IPS-11a (cell line): Measurements from ENCODE around the gene AQP5.

Experiments used
- H3K4me3 ChIP-seq: one replicate; pipeline ENCODE4 v1.5.1; 2013; ENCODE audit warnings: low read depth, low read length, control low read depth

Gene AQP5

DNA sequence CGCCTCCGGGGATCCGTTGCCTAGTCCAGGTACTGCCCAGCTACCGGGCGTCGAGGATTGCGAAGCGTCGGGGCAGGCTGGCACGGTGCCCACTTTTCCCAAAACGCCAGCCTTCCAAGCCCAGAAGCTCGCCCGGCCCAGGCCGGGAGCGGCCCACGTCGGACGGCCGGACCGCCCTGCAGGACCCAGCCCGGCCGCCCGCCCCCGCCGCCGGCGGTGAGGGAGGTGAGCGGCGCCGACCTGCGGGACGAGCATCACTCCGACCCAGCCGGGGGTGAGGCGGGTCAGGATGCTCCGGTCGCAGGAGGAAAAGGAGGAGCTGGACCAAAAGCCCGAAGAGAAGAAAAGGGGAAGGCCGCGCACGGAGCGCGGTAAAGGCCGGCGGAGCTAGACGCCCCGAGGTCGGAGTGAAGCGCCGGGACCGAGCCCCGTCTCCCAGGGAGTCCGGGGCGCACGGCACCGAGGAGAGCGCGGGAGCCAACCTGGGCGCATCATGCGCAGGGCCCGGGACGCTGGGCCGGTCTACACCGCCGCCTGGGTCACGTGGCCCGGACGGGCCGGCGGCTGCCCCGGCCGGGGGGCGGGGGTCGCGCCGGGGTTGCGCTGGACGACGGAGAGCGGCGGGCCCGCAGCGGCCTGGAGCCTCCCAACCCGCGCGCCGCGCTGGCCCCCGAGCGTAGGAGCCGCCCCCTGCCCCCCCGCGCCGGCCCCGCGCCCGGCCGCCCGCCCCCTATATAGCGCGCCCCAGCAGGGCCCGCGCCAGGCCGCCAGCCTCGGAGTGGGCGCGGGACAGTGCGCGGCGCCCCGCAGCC is at the start of gene AQP5:
TSS of gene AQP5 (plus strand) at position 762 of the 812 bp plus-strand sequence. CDS start 146 bp downstream, outside the sequence.
- H3K4me3 ChIP-seq, result peak within 1 kb of the TSS; percentile 20

DNA sequence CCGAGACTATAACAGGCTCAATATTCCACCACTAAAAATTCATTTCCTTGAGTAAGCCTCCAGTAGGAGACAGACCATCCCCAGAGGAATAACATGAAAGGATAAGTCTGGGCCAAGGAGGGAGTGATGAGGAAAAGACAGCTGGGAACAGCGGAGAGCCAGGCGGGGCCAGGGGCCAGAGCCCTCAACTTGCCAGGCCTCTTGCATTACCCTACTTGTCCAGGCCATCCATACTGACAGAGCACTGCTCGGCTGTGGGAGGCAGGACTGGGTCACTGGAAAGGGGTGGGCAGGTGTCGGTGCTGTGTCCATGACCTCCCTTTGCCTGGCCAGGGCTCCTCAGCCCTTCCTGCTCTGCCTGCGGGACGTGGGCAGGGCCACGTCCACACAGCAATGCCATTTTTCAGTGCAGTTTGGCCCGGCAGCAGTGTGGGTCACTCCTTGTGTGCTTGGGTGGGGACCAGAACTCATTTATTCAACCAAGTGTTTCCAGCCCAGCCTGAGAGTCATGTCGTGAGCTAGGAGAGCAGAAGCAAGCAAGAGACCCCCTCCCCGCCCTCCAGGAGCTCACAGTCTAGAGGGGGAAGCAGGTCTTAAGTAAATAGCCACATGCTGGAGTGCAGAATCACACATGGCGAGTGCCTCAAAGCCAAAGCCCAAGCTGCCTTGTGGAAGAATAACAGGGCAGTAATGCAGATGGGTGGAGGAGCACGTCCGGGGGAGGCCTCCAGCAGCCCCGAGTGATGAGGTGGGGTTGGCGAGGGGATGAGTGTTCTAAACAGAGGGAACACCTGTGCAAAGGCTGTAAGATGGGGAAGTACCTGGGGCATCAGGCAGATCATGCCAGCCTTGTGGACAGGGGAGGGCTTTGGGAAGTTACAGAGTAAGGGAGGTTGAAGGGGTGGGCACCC is 49.1 kb upstream of the AQP5 start:
- no peak overlapping the region for H3K4me3 ChIP-seq

DNA sequence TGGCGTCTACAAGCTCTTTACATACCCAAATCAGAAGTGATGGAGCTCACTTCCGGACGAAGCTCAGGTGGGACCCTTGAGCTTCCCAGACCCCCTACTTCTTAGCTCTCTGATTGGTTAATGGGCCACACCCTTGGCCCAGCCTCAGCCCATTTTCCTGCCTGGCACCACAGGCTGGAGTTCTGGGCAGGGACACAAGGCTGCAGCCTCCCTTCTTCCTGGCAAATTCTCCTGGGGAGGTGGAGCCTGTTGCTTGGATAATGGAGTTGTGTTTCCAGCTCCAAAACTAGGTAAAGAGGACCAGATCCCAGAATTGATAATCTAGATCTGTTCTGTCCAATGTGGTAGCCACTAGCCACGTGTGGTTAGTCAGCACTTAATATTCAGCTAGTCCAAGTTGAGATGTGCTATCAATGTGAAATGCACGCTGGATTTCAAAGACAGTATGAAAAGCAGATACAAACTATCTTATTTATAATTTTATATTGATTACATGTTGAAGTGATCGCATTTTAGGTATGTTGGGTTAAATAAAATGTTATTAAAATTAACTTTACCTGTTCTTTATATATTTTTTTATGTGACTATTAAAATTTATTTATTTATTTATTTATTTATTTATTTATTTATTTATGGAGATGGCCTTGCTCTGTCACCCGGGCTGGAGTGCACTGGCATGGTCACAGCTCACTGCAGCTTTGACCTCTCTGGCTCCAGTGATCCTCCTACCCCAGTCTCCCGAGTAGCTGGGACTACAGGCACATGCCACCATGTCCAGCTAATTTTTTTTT is 45.3 kb upstream of the AQP5 start:
- no peak overlapping the region for H3K4me3 ChIP-seq

DNA sequence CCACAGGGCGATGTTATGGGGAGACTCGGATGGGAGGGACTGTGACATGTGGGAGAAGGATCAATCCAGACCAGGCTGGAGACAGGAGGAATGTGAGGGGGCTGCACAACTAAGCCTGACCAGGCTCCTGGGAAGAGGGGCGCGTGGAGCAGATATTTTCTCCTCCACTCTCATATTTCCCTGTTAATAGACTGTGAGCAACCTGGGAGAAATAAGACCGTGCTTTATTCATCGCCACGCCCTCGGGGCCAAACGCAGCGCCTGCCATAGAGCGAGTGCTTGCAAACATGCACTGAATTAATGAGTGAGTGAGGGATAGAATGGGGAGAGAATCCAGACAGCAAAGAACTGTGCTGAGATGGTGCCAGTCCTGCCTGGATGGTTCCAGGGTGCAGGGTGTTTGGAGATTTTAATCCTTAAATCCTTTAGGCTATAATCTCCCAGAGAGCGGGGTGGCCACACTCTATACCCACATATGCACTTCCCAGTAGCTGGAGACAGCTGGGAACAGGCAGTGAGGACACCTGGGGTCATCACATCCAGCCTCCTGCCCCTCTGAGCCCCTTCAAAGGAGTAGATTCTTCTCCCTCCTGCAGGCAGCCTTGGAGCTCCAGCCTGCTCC is 44.4 kb upstream of the AQP5 start:
- no peak overlapping the region for H3K4me3 ChIP-seq

DNA sequence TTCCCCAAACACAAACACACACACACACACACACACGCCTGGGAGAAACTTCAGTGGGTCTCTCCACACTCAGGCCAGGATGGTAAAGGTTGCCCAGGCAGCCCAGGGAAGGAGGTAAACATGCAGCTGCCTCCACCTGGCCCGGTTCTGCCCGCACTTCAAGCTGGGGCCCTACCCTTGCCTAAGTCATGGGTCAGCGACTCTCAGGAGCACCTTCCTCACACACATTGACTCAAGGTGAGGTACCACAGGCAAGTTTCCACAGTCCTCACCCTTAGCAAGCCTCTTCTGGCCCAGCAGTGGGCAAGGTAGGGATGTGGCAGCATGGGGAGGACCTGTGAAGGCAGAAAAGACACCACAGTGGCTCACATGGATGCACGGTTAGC is 43.9 kb upstream of the AQP5 start:
- no peak overlapping the region for H3K4me3 ChIP-seq

DNA sequence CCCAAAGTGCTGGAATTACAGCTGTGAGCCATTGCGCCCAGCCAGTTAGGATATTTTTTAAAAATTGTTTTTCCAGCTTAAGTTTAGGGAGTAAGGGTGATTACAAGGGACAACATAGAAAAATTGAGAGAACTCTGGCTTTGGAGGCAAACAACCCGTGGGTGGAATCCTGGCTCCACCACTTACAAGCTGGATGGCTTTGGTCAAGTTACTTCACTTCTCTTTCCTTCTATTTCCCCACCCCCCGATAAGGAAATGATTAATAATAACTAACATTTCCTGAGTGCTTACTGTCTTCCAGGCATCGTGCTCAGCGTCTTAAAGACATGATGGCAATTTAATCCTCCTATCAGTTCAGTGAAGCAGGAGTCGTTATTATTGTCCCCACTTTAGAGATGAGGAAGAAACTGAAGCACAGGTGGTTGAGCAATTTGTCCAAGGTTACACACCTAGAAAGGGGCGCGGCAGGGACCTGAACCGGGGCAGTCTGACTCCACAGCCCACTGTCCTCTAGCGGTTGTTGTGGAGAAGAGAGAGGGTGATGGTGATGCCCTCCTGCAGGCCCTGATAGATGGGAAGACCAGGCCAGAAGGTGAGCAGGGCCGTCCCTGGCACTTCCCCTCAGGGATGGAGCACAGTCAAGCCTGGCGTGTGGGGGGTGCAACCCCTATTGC is 41.3 kb upstream of the AQP5 start:
- H3K4me3 ChIP-seq, result no peak overlapping the region

DNA sequence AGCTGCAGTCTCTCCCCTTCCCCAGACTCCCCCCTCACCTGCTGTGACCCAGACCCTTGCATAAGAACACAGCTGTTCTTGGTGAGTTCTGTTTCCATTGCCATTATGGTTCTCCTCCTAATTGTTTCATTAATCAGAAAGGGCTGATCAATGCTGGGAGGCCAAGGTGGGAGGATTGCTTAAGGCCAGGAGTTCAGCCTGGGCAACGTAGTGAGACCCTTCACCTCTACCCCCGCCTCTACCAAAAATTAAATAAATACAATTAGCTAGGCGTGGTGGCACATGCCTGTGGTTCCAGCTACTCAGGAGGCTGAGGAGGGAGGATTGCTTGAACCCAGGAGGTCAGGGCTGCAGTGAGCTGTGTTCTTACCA is 40.8 kb upstream of the AQP5 start:
- H3K4me3 ChIP-seq, result no peak overlapping the region

DNA sequence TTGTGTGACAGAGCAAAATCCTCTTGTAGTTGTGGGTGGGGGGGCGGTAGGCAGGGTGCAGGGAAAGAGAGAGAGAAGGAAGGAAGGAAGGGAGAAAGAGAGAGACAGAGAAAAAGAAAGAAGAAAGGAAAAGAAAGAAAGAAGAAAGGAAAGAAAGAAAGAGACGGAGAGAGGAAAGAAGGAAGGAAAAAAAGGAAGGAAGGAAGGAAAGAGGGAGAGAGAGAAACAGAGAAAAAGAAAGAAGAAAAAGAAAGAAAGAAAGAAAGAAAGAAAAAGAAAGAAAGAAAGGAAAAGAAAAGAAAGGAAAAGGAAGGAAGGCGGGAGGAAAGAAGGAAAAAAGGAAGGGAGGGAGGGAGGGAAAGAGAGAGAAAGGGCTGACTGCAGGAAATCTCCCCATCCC is 40.4 kb upstream of the AQP5 start:
- no peak overlapping the region for H3K4me3 ChIP-seq

DNA sequence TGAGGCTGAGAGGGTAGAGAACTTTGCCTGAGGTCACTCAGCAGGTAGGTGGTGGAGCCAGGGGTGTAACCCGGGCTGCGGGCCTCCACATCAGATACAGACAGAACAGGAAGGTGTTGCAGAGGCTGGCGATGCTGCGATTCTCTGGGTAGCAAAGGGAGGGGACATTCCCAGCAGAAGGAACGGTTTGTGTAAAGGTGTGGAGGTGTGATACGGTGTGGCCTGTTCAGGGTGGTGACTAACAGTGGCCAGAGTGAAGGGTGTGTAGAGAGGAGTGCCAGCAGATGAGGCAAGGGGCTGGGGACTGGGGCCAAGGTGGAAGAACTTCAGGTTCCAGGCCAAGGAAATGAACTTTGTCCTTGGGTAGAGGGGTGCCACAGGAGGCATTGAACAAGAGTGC is 39.7 kb upstream of the AQP5 start:
- no peak overlapping the region for H3K4me3 ChIP-seq

DNA sequence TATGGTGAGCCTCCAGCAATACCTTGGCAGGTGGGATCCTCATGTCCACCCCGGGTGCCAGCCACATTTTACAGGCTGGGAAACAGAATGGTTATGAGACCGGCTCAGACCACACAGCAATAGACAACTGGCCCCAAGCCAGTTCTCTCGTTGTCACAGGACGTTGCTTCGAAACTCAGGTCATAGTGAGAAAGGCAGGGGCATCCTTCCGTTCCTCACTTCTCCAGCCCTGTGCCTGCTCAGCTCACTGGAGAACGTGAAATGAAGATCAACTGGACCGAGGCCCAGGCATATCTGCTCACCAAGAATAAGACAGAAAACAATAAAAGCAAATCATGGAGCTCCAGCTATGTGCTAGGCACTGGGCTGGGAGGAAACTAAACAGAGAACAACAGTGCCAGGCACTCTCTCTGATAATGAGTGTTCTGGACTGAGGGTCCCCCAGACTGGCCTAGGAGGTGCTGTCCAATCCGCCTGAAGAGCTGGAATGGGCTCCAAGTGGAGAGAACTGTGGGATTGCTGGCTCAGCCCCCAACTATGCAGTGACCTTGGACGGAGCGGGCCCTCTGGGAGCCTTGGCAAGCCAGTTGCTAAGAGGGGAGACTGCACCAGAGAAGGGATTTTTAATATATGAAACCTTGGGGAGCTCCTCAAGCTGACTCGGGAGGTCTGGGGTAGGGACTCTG is 39.2 kb upstream of the AQP5 start:
- H3K4me3 ChIP-seq, result no peak overlapping the region

DNA sequence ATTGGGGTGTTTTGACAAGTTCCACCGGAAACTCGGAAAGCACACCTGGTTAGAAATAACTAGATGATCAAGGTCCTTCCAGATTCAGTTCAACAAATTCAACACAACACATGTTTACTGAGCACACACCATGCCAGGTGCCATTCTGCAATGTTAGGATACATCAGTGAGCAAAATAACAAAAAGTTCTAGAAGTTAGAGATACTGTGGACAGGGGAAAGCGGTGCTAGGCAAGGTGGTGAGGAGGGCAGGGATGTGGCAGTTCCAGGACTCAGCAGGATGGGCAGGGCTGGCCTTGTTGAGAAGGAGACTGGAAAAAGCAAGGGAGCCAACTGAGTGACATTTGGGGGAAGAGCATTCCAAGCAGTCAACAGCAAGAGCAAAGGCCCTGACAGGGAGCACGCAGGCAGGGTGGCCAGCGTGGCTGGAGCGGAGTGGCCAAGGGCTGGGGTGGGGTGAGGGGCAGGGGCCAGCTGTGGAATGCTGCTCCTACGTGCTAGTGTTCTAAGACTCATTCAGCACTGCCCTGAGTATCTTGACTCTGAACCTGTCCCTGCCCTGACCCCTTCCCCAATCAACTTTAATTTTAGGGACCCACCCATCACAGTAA is 38.5 kb upstream of the AQP5 start:
- H3K4me3 ChIP-seq, result no peak overlapping the region

DNA sequence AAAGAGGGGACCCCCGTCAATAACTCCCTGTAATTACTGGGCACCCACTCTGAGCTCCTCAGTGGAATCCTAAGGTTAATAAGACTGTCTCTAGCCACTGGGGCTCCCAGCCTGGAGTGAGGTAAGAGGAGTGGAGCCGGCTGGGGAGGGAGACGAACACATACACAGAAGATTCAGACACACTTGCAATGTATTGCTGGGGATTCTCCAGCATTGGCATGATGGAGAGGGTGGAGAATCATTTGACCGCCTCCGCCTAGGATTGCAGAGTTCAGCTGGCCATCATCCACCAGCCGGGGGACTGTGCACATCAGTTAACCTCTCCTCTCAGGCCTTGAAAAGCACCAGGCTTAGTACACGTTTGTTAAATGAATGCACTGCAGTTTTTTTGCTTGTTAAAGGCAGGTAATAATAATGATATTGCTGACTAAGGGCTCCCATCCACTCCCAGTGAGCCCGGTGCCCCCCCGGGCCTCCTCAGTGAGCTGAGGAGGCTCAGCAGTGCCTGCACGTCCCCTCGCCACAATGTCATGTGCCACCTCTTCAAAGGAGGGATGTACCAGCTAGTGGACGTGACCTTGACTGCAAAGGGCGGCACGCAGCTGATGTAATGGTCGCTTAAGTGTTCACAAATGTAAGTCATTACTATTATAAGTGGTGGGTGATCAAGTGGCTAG is 37.7 kb upstream of the AQP5 start:
- H3K4me3 ChIP-seq, result no peak overlapping the region

DNA sequence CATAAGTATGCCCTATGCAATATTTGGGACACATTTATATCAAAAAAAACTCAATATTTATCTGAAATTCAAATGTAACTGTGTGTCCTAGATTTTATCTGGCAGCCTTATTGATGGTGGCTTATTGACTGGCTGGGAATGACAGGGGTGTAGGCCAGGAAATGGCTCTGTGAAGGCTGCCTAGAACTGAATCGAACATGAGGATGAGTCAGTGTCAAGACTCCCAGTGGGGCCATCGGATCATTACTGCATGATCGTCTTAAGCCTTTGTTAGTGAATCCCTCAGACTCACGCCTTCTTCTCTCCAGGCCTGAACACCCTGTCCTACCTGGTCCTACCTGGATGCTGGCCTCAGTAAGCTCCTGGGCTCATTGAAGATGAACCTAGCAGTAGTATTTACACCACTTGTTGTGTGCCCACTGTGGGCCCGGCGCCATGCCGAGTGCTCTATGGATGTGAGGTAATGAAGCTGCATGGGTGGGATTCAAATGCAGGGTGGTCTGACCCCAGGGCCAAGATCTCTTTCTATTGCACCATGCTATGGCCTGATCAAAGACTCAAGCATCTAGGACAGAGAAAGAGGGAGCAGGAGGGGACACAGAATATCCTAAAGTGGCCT is 36.9 kb upstream of the AQP5 start:
- no peak overlapping the region for H3K4me3 ChIP-seq

DNA sequence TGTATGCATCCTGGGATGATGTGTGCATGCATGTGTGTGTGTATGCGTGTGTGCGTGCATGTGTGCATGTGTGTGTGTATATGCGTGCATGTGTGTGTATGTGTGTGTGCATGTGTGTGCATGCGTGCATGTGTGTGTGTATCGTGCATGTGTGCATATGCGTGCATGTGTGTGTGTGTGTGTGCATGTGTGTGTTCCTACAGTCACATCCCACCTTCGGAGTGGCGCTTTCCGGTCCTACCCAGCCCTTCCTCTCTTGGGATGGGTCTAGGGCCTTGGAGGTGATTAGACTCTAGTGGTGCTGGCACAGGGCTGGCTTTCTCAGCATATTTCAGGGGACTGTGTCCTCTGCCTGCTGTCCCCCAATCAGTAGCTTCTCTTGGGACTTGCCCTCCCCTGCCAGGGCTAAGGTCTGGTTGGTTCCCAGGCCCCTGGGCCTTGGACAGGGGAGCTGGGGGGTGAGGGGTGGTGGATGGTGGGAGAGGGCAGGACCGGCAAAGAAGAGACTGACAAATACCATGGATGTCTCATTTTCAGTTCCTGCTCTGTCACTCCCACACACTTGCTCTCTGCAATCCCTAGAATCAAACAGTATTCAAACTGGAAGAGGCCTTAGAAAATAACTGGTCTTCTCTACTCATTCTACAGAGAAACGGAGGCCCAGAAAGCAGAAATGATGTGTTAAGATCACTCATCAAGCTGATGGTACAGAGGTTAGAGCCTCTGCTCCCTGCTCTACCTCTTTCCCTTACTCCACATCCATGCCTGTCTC is 36.1 kb upstream of the AQP5 start:
- H3K4me3 ChIP-seq, result no peak overlapping the region

DNA sequence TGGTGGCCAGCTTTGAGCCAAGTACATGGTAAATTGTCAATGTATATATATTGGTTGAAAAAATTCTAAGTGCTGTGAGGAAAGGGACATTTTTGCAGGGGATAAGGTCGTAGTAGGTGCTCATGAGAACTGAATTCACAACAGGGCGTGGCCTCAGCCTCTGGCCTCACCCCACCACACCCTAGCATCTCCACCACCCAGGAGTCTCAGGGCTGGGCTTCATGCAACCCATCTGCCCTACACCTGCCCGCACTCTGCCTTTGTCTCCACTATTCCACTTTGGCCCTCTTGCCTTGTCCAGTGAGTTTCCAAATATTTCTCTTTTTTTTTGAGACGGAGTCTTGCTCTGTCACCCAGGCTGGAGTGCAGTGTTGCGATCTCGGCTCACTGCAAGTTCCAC is 33.2 kb upstream of the AQP5 start:
- no peak overlapping the region for H3K4me3 ChIP-seq

DNA sequence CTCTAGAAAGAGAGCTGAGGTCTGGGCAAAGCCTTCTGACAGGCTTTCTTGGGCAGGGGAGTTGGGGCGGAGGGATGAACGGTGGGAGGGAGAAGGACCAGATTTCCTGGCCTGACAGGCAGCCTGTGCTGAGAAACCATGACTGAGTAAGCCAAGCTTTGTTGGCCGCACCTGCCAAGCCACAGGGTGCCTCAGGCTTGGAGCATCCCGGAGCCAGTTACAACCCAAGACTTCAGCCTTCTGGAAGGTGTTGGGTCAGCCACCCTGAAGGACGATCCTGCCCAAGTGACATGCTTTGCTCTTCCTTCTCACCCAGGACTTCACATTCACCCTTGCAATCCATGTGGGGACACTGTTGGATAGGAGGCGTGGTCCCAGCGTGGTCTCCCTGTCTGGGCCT is 32.1 kb upstream of the AQP5 start:
- H3K4me3 ChIP-seq, result no peak overlapping the region

DNA sequence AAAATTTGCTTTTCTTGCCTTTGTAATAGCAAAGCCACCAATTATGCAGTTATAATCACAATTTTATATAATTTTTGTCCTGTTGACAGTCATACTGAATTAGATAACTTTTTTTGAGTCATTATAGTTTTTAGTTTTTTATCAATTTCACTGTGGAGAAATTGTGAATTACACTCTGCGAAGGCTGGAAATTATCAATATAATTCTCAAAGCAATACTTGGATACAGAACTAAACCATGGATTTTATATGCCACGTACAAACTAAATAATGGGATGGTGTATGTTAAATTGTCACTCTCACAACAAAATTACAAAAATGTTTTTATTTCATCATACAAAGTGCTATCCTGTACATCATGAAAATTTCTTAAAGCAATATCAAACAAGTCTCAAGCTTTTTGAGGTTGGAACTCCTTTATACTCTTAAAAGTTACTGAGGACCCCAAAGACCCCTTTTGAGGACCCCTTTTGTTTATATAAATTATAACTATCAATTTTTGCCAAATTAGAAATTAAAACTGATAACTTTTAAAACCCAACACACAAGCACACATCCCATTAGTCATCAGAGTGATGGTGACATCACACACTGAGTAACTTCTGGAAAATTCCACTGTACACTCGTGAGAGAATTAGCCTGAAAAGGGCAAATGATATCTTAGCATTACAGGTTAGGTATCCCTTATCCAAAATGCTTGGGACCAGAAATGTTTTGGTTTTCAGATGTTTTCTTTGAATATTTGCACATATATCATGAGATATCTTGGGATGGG is 31.0 kb upstream of the AQP5 start:
- no peak overlapping the region for H3K4me3 ChIP-seq
